ENCODE results near the gene PFDN2. TPM values are rescaled to one million over a fixed set of nuclear protein-coding genes. Genes with fewer than 3 reads are reported as not detected.

The PFDN2 gene
- total RNA-seq, 2 experiments from 2014 or later, result 52.7 to 95.3 TPM

DNA sequence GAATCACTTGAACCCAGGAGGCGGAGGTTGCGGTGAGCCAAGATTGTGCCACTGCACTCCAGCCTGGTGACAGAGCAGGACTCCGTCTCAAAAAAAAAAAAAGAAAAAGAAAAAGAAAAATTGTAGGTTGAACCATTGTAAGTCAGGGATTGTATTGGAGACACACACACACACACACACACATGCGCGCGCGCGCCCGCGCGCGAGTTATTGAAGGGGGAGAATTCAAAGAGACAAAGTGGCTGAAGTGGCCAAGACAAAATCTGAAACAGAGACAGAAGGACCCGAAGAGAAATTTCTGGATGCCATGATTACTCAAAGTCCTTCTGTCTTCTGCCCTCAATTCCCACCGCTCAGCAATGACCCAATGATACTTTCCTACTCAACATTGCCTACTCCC lies 23.4 kb downstream of the PFDN2 start:
- TF ChIP-seq, protein P1, sequence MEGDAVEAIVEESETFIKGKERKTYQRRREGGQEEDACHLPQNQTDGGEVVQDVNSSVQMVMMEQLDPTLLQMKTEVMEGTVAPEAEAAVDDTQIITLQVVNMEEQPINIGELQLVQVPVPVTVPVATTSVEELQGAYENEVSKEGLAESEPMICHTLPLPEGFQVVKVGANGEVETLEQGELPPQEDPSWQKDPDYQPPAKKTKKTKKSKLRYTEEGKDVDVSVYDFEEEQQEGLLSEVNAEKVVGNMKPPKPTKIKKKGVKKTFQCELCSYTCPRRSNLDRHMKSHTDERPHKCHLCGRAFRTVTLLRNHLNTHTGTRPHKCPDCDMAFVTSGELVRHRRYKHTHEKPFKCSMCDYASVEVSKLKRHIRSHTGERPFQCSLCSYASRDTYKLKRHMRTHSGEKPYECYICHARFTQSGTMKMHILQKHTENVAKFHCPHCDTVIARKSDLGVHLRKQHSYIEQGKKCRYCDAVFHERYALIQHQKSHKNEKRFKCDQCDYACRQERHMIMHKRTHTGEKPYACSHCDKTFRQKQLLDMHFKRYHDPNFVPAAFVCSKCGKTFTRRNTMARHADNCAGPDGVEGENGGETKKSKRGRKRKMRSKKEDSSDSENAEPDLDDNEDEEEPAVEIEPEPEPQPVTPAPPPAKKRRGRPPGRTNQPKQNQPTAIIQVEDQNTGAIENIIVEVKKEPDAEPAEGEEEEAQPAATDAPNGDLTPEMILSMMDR (conservative IDR thresholded peaks at IDR 0.05; ENCODE audit: low read length), result no peak
- no peak for TF ChIP-seq EZH2phosphoT487 (IDR thresholded peaks at IDR 0.05; ENCODE audit: borderline replicate concordance, low read depth, low read length)
- H3K36me3 ChIP-seq (ENCODE audit: insufficient read depth, low read length), result peaks cover 8% of the 10 kb centered on the region; the same call in 1 of the 2 replicates
- H3K4me2 ChIP-seq (ENCODE audit: low read length), result no peak overlapping the region
- POLR2A ChIA-PET, result interaction anchor here (0.7 kb wide), 1 partner anchor 22 kb away, joined by 6 read pairs; no protein-coding TSS in a partner anchor
- peaks cover 29% of the 10 kb centered on the region for H3K4me1 ChIP-seq (ENCODE audit: insufficient read depth, low read length, poor library complexity, severe bottlenecking)
- no peak overlapping the region for H3K27ac ChIP-seq (ENCODE audit: low read depth, low read length, poor library complexity, severe bottlenecking)
- no TSS peak for BruUV-seq (replicated peaks)
- H3K9me3 ChIP-seq (ENCODE audit: low read length), result no peaks in the 10 kb centered on the region
- intact Hi-C loops (cut with micrococcal nuclease; ENCODE audit: unreplicated experiment), result loop anchor here (10.0 kb wide), 1 partner anchor 260 kb away; no protein-coding TSS in a partner anchor
- H3K79me2 ChIP-seq (ENCODE audit: insufficient read depth, low read depth, low read length), result no peaks in the 10 kb centered on the region
- no peak overlapping the region for H3K4me3 ChIP-seq (ENCODE audit: low read depth, low read length, poor library complexity, severe bottlenecking)
- CTCF ChIA-PET (ENCODE audit: unreplicated experiment), result no interaction called here
- no peak for DNase-seq (ENCODE audit: low spot score)
- H3K9me2 ChIP-seq (ENCODE audit: insufficient read depth, low read length), result no peaks in the 10 kb centered on the region
- H4K20me1 ChIP-seq (ENCODE audit: insufficient read depth, low read length), result no peaks in the 10 kb centered on the region
- H2AFZ ChIP-seq (ENCODE audit: low read length), result no peak overlapping the region

- H3K79me2 ChIP-seq (ENCODE audit: insufficient read depth, low read depth, low read length), result no peaks in the 10 kb centered on the region
- no peak overlapping the region for H3K27ac ChIP-seq (ENCODE audit: low read depth, low read length, poor library complexity, severe bottlenecking)
- no TSS peak for BruUV-seq (replicated peaks)
- CTCF ChIA-PET (ENCODE audit: unreplicated experiment), result no interaction called here
- H4K20me1 ChIP-seq (ENCODE audit: insufficient read depth, low read length), result no peaks in the 10 kb centered on the region
- H2AFZ ChIP-seq (ENCODE audit: low read length), result no peak overlapping the region
- no peak for TF ChIP-seq EZH2phosphoT487 (IDR thresholded peaks at IDR 0.05; ENCODE audit: borderline replicate concordance, low read depth, low read length)
- TF ChIP-seq, protein P1 (conservative IDR thresholded peaks at IDR 0.05; ENCODE audit: low read length), result no peak
- no peak overlapping the region for H3K4me2 ChIP-seq (ENCODE audit: low read length)
- POLR2A ChIA-PET, result no interaction called here
- no peak overlapping the region for H3K4me3 ChIP-seq (ENCODE audit: low read depth, low read length, poor library complexity, severe bottlenecking)
- intact Hi-C loops (cut with micrococcal nuclease; ENCODE audit: unreplicated experiment), result loop anchor here (10.0 kb wide), 1 partner anchor 258 kb away; no protein-coding TSS in a partner anchor
- peaks cover 14% of the 10 kb centered on the region for H3K4me1 ChIP-seq (ENCODE audit: insufficient read depth, low read length, poor library complexity, severe bottlenecking)
- no peaks in the 10 kb centered on the region for H3K9me3 ChIP-seq (ENCODE audit: low read length)
- H3K36me3 ChIP-seq (ENCODE audit: insufficient read depth, low read length), result no peaks in the 10 kb centered on the region
- H3K9me2 ChIP-seq (ENCODE audit: insufficient read depth, low read length), result no peaks in the 10 kb centered on the region
- no peak for DNase-seq (ENCODE audit: low spot score)
Observed at GRCh38 chr1:161092621-161093028, 25.2 kb downstream of the PFDN2 start.

DNA sequence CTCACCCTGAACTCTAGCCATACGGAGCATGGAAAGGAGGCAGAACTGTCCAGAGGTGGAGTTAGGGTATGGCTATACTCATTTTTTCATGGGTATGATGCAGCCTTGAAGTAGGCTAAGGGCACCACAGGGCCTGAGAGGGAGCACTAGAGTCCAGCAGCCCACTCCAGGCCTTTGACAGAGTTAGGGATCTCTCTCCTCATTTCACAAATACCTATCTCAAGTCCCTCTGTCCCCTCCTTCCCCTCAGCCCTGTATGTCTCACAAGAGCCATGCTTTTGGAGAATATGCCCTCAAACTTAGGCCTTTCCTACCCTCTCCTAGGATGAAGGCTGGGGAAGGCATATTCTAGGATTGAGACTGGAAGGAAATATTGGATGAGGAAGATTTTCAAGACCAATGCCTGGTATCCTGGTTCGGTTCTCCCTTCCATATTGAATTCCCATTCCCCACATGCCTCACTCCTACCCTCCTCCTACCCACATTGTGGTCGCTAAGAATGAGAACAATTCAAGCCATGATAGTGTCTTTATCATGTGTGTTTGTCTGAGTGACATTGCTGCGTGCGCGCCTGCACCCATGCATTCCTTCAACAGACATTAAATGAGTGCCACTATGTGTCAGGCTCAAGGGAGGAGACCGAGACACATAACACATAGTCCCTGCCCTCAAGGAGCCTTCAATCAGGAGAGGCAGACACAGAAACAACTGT lies 25.9 kb downstream of the PFDN2 start:
- H4K20me1 ChIP-seq (ENCODE audit: insufficient read depth, low read length), result no peaks in the 10 kb centered on the region
- no peaks in the 10 kb centered on the region for H3K36me3 ChIP-seq (ENCODE audit: insufficient read depth, low read length)
- H3K4me1 ChIP-seq (ENCODE audit: insufficient read depth, low read length, poor library complexity, severe bottlenecking), result peaks cover 9% of the 10 kb centered on the region
- no peak overlapping the region for H3K4me3 ChIP-seq (ENCODE audit: low read depth, low read length, poor library complexity, severe bottlenecking)
- H3K9me3 ChIP-seq (ENCODE audit: low read length), result no peaks in the 10 kb centered on the region
- no peaks in the 10 kb centered on the region for H3K79me2 ChIP-seq (ENCODE audit: insufficient read depth, low read depth, low read length)
- H3K27ac ChIP-seq (ENCODE audit: low read depth, low read length, poor library complexity, severe bottlenecking), result no peak overlapping the region
- no TSS peak for BruUV-seq (replicated peaks)
- H2AFZ ChIP-seq (ENCODE audit: low read length), result no peak overlapping the region
- POLR2A ChIA-PET, result no interaction called here
- H3K9me2 ChIP-seq (ENCODE audit: insufficient read depth, low read length), result no peaks in the 10 kb centered on the region
- CTCF ChIA-PET (ENCODE audit: unreplicated experiment), result no interaction called here
- no peak overlapping the region for H3K4me2 ChIP-seq (ENCODE audit: low read length)
- DNase-seq (ENCODE audit: low spot score), result no peak
- intact Hi-C loops (cut with micrococcal nuclease; ENCODE audit: unreplicated experiment), result loop anchor here (10.0 kb wide), 1 partner anchor 257 kb away; no protein-coding TSS in a partner anchor
- TF ChIP-seq EZH2phosphoT487 (IDR thresholded peaks at IDR 0.05; ENCODE audit: borderline replicate concordance, low read depth, low read length), result no peak
- TF ChIP-seq, protein P1 (conservative IDR thresholded peaks at IDR 0.05; ENCODE audit: low read length), result no peak

Data from OCI-LY7 (cell line).